DOHH2 (cell line): ENCODE measurements around the gene EIF2AK2.

Experiments
- EZH2phosphoT487 ChIP-seq: fragments of 200-600 bp; sonication (generic); IDR thresholded peaks from 2 replicates; pipeline ENCODE4 v1.6.1; 2017; ENCODE audit warnings: borderline replicate concordance, mild to moderate bottlenecking, antibody characterized with exemption, low read length, moderate library complexity, mixed read lengths
- TF ChIP-seq, protein P1 (sequence below): fragments of 200-600 bp; sonication (generic); IDR thresholded peaks from one replicate; pipeline ENCODE4 v1.5.1; 2014; ENCODE audit warnings: antibody characterized with exemption, mild to moderate bottlenecking, low read depth, low read length; ENCODE audit not compliant: poor library complexity, severe bottlenecking

GRCh38 chr2:37109523-37109922, 47.3 kb downstream of the EIF2AK2 start:
- TF ChIP-seq, protein P1, sequence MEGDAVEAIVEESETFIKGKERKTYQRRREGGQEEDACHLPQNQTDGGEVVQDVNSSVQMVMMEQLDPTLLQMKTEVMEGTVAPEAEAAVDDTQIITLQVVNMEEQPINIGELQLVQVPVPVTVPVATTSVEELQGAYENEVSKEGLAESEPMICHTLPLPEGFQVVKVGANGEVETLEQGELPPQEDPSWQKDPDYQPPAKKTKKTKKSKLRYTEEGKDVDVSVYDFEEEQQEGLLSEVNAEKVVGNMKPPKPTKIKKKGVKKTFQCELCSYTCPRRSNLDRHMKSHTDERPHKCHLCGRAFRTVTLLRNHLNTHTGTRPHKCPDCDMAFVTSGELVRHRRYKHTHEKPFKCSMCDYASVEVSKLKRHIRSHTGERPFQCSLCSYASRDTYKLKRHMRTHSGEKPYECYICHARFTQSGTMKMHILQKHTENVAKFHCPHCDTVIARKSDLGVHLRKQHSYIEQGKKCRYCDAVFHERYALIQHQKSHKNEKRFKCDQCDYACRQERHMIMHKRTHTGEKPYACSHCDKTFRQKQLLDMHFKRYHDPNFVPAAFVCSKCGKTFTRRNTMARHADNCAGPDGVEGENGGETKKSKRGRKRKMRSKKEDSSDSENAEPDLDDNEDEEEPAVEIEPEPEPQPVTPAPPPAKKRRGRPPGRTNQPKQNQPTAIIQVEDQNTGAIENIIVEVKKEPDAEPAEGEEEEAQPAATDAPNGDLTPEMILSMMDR: no peak
- TF ChIP-seq EZH2phosphoT487: no peak
